Progenitor cell of endocrine pancreas (in vitro differentiated cells): ENCODE measurements around the gene AK5. TPM values are rescaled to one million over a fixed set of nuclear protein-coding genes. Genes with fewer than 3 reads are reported as not detected.

Source experiments
- DNase-seq: peaks from one replicate; pipeline ENCODE4 v3.0.0; 2021; ENCODE audit warnings: low spot score; ENCODE audit not compliant: unreplicated experiment
- H3K27ac Mint-ChIP-seq: 2 replicates; pipeline ENCODE4 v1.8.0; 2021; ENCODE audit warnings: mild to moderate bottlenecking, moderate library complexity, mixed read lengths
- H3K27me3 Mint-ChIP-seq: 2 replicates; pipeline ENCODE4 v1.8.0; 2021; ENCODE audit warnings: mixed read lengths
- H3K36me3 Mint-ChIP-seq: 2 replicates; pipeline ENCODE4 v1.8.0; 2022; ENCODE audit warnings: mixed read lengths; ENCODE audit not compliant: insufficient read depth
- H3K4me1 Mint-ChIP-seq: 2 replicates; pipeline ENCODE4 v1.8.0; 2021; ENCODE audit warnings: low read depth, mixed read lengths
- H3K4me3 Mint-ChIP-seq: 2 replicates; pipeline ENCODE4 v1.8.0; 2021; ENCODE audit warnings: low read depth, mild to moderate bottlenecking, moderate library complexity, mixed read lengths
- H3K9me3 Mint-ChIP-seq: 2 replicates; pipeline ENCODE4 v1.8.0; 2021; ENCODE audit warnings: low read depth, mixed read lengths
- CTCF ChIP-seq: fragments of 200-600 bp; sonication (generic); IDR thresholded peaks from one replicate; pipeline ENCODE4 v1.5.0; 2021; ENCODE audit warnings: antibody characterized with exemption, mild to moderate bottlenecking; ENCODE audit not compliant: unreplicated experiment
- total RNA-seq: library from RNA; stranded (reverse); gene quantifications from 2 replicates; pipeline ENCODE4 v1.2.1, GENCODE V29; 2021

The AK5 gene
- total RNA-seq, 1 donor from 2014 or later, result 4.0 TPM

DNA sequence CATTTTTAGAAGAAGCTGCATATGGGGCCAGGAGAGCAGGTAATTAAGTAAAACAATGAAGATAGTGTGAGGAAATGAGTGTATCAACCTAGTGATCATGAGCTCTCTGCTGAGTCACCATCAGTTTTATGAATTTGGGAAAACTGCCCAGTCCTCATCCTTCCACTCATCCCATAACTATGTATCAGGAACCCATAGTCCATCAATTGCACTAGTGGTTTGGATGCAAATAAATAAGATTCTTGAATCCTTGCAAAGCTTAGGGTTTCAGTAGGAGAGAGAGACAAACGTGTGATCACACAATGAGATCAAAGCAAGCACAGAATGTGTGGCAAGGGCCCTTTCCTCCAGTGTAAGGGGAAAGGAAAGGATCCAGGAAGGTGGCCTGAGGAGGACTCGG, 255.0 kb downstream of the AK5 start:
- peaks cover 13% of the 10 kb centered on the region for H3K4me1 Mint-ChIP-seq
- H3K36me3 Mint-ChIP-seq, result no peaks in the 10 kb centered on the region
- H3K4me3 Mint-ChIP-seq, result no peak overlapping the region
- H3K27me3 Mint-ChIP-seq, result no peaks in the 10 kb centered on the region
- no peaks in the 10 kb centered on the region for H3K9me3 Mint-ChIP-seq
- DNase-seq, result no peak
- no peak for TF ChIP-seq CTCF
- no peak overlapping the region for H3K27ac Mint-ChIP-seq

GRCh38 chr1:77538956-77539518, 257.2 kb downstream of the AK5 start:
- Mint-ChIP-seq H3K4me1 (peaks cover 13% of the 10 kb centered on the region), H3K36me3 (no peaks in the 10 kb centered on the region), H3K27me3 (no peaks in the 10 kb centered on the region), H3K9me3 (no peaks in the 10 kb centered on the region), H3K27ac (peak overlapping the region; percentile 92), H3K4me3 (no peak overlapping the region)
- TF ChIP-seq CTCF, result no peak
- no peak for DNase-seq

GRCh38 chr1:77539519-77540142, 257.8 kb downstream of the AK5 start:
- H3K27me3 Mint-ChIP-seq, result no peaks in the 10 kb centered on the region
- no peak for DNase-seq
- H3K4me3 Mint-ChIP-seq, result no peak overlapping the region
- peaks cover 13% of the 10 kb centered on the region for H3K4me1 Mint-ChIP-seq
- H3K9me3 Mint-ChIP-seq, result no peaks in the 10 kb centered on the region
- H3K27ac Mint-ChIP-seq, result peak overlapping the region; percentile 92
- H3K36me3 Mint-ChIP-seq, result no peaks in the 10 kb centered on the region
- TF ChIP-seq CTCF, result no peak

- Mint-ChIP-seq H3K27ac (peak overlapping the region; percentile 79), H3K27me3 (no peaks in the 10 kb centered on the region), H3K4me3 (no peak overlapping the region), H3K4me1 (peaks cover 13% of the 10 kb centered on the region), H3K36me3 (no peaks in the 10 kb centered on the region), H3K9me3 (no peaks in the 10 kb centered on the region)
- TF ChIP-seq CTCF, result no peak
- DNase-seq, result no peak
Observed at GRCh38 chr1:77540501-77541161, 258.8 kb downstream of the AK5 start.

- Mint-ChIP-seq H3K9me3 (no peaks in the 10 kb centered on the region), H3K4me1 (peaks cover 13% of the 10 kb centered on the region), H3K27me3 (no peaks in the 10 kb centered on the region), H3K36me3 (no peaks in the 10 kb centered on the region), H3K4me3 (no peak overlapping the region), H3K27ac (no peak overlapping the region)
- no peak for TF ChIP-seq CTCF
- DNase-seq, result no peak
Observed at GRCh38 chr1:77541162-77541545, 259.3 kb downstream of the AK5 start.
